A549 (cell line): ENCODE measurements around the gene WFDC1. TPM values are rescaled to one million over a fixed set of nuclear protein-coding genes. Genes with fewer than 3 reads are reported as not detected.

Experiments used
- ATAC-seq, 2 experiments: fragments of 200-7000 bp in 1 of 2; fragments of >200 bp in 1 of 2; cut with Nextera tagmentation in 1 of 2; cut with Tn5 transposase in 1 of 2; 3 replicates each; pipeline versions ENCODE4 v1.8.0 to v1.9.1; 2018 to 2020; ENCODE audit warnings: mild to moderate bottlenecking in 1 of 2, moderate library complexity in 1 of 2
- CTCF ChIA-PET: fragments of 300-600 bp; sonication (Branson Sonifier 250); formaldehyde crosslinking; extraction: SDS; loops from one replicate; lab custom pipeline; 2021; ENCODE audit warnings: antibody characterized with exemption, inconsistent platforms; lab: Yijun Ruan, JAX
- POLR2A ChIA-PET: fragments of 350-600 bp; formaldehyde crosslinking; extraction: SDS; loops from one replicate; lab custom pipeline; 2021; ENCODE audit warnings: antibody characterized with exemption, inconsistent platforms; lab: Yijun Ruan, JAX
- DNase-seq, 2 experiments: peaks; one replicate each; pipeline versions ENCODE4 v3.0.0 to v3.0.0-alpha.2; 2011 to 2016; ENCODE audit warnings: low read depth in 1 of 2, low spot score in 1 of 2
- FAIRE-seq: peaks from 2 replicates; lab custom pipeline; 2011; peaks lifted over from hg19 to GRCh38; lab: Jason Lieb, UNC
- H3K27ac ChIP-seq, 2 experiments: fragments of >200 bp; sonication (Bioruptor Twin); formaldehyde crosslinking; 3 replicates each; pipeline ENCODE4 v1.5.1; 2016 to 2017
- H3K4me1 ChIP-seq: fragments of >200 bp; sonication (Bioruptor Twin); formaldehyde crosslinking; 3 replicates; pipeline ENCODE4 v1.6.1; 2016
- H3K4me2 ChIP-seq: fragments of >200 bp; sonication (Bioruptor Twin); formaldehyde crosslinking; 3 replicates; pipeline ENCODE4 v1.6.1; 2016
- H3K4me3 ChIP-seq: fragments of >200 bp; sonication (Bioruptor Twin); formaldehyde crosslinking; 3 replicates; pipeline ENCODE4 v1.5.1; 2016
- H3K9me3 ChIP-seq: fragments of >200 bp; sonication (Bioruptor Twin); formaldehyde crosslinking; 3 replicates; pipeline ENCODE4 v1.6.1; 2016
- CEBPB ChIP-seq, 2 experiments: fragments of >200 bp in 1 of 2; sonication (Bioruptor Twin) in 1 of 2; formaldehyde crosslinking in 1 of 2; IDR thresholded peaks; 2 replicates each; pipeline ENCODE4 v1.6.1; 2012 to 2016
- CHD2 ChIP-seq: fragments of 150-350 bp; IDR thresholded peaks from 2 replicates; pipeline ENCODE4 v1.6.1; 2014; ENCODE audit warnings: low read length; ENCODE audit not compliant: partially characterized antibody
- CHD4 ChIP-seq: fragments of 200-600 bp; sonication (generic); IDR thresholded peaks from 2 replicates; pipeline ENCODE4 v1.6.1; 2016; ENCODE audit warnings: antibody characterized with exemption, mild to moderate bottlenecking, borderline replicate concordance
- EHMT2 ChIP-seq: fragments of 200-600 bp; sonication (generic); IDR thresholded peaks from 2 replicates; pipeline ENCODE4 v1.6.1; 2016; ENCODE audit warnings: antibody characterized with exemption, low read depth, mild to moderate bottlenecking, moderate library complexity
- FOSB ChIP-seq: fragments of 250-450 bp; sonication (Bioruptor Pico); IDR thresholded peaks from 2 replicates; pipeline ENCODE4 v1.5.0; 2020; ENCODE audit warnings: mild to moderate bottlenecking, moderate library complexity
- FOSL2 ChIP-seq, 2 experiments: fragments of 450-650 bp in 1 of 2; fragments of >200 bp in 1 of 2; sonication (Bioruptor Twin) in 1 of 2; formaldehyde crosslinking; IDR thresholded peaks; 2 replicates each; pipeline versions ENCODE4 v1.5.0 to v1.6.1; 2016 to 2020; ENCODE audit warnings: mild to moderate bottlenecking in 1 of 2, moderate library complexity in 1 of 2
- FOXS1 ChIP-seq: fragments of 250-450 bp; sonication (Bioruptor Pico); IDR thresholded peaks from 2 replicates; pipeline ENCODE4 v1.5.0; 2020; ENCODE audit warnings: mild to moderate bottlenecking, moderate library complexity
- GATA3 ChIP-seq: IDR thresholded peaks from 2 replicates; pipeline ENCODE4 v1.6.1; 2012; ENCODE audit warnings: borderline replicate concordance
- HOXB13 ChIP-seq: fragments of 250-450 bp; sonication (Bioruptor Pico); IDR thresholded peaks from 2 replicates; pipeline ENCODE4 v1.5.0; 2020; ENCODE audit warnings: low read depth, mild to moderate bottlenecking, moderate library complexity
- JUNB ChIP-seq: fragments of >200 bp; sonication (Bioruptor Twin); formaldehyde crosslinking; IDR thresholded peaks from 2 replicates; pipeline ENCODE4 v1.6.1; 2016
- MYC ChIP-seq: IDR thresholded peaks from 2 replicates; pipeline ENCODE4 v1.6.1; 2012; ENCODE audit warnings: mild to moderate bottlenecking, inconsistent platforms, low read length, improper control_type of control experiment, borderline replicate concordance
- NR3C1 ChIP-seq: fragments of >200 bp; sonication (Bioruptor Twin); formaldehyde crosslinking; IDR thresholded peaks from 3 replicates; pipeline ENCODE4 v1.6.1; 2017
- PHF8 ChIP-seq: fragments of 200-600 bp; sonication (generic); IDR thresholded peaks from 2 replicates; pipeline ENCODE4 v1.6.1; 2016; ENCODE audit warnings: low read depth, mild to moderate bottlenecking, antibody characterized with exemption, moderate library complexity, borderline replicate concordance
- POLR2A ChIP-seq: IDR thresholded peaks from 2 replicates; pipeline ENCODE4 v1.6.1; 2012; ENCODE audit warnings: mild to moderate bottlenecking, low read length
- RAD21 ChIP-seq, 2 experiments: fragments of >200 bp in 1 of 2; sonication (Bioruptor Twin) in 1 of 2; formaldehyde crosslinking in 1 of 2; IDR thresholded peaks in 1 of 2; conservative IDR thresholded peaks in 1 of 2; 2 replicates in 1 of 2; 3 replicates in 1 of 2; pipeline ENCODE4 v1.6.1; 2012 to 2018; ENCODE audit warnings: inconsistent platforms in 1 of 2
- SMC3 ChIP-seq: fragments of >200 bp; sonication (Bioruptor Twin); formaldehyde crosslinking; IDR thresholded peaks from 3 replicates; pipeline ENCODE4 v1.6.1; 2018; ENCODE audit warnings: inconsistent platforms
- TFCP2L1 ChIP-seq: fragments of 250-450 bp; sonication (Bioruptor Pico); IDR thresholded peaks from 2 replicates; pipeline ENCODE4 v1.5.0; 2021; ENCODE audit warnings: mild to moderate bottlenecking
- ZC3H11A ChIP-seq: fragments of 450-650 bp; IDR thresholded peaks from 2 replicates; pipeline ENCODE4 v1.6.1; 2014; ENCODE audit warnings: antibody characterized with exemption, mild to moderate bottlenecking
- ZFP36 ChIP-seq: fragments of 450-650 bp; IDR thresholded peaks from 2 replicates; pipeline ENCODE4 v1.6.1; 2014; ENCODE audit warnings: borderline replicate concordance; ENCODE audit not compliant: partially characterized antibody
- ZNF302 ChIP-seq: fragments of 250-450 bp; sonication (Bioruptor Pico); IDR thresholded peaks from 2 replicates; pipeline ENCODE4 v1.9.0; 2021; ENCODE audit warnings: inconsistent platforms, mild to moderate bottlenecking, moderate library complexity
- WGBS: methylation state at CpG from one replicate; pipeline ENCODE4 v1.1.6; 2017; ENCODE audit errors: missing lambda C conversion rate; 5-methylcytosine and 5-hydroxymethylcytosine counted together
- polyA plus RNA-seq, 4 experiments: library from polyadenylated mRNA; depleted of rRNA in 3 of 4; stranded (reverse); fragments of >200 nt; fragmentation: RNase III in 1 of 4; extraction: RNeasy Plus Mini Kit Qiagen cat#74134 plus additional on column Dnase treatment in 1 of 4; gene quantifications; 2 replicates in 3 of 4; 3 replicates in 1 of 4; pipeline ENCODE4 v1.2.3, GENCODE V29; 2011 to 2017
- TF ChIP-seq, protein P1 (sequence below): fragments of 250-450 bp; sonication (Bioruptor Pico); IDR thresholded peaks from 2 replicates; pipeline ENCODE4 v1.5.0; 2021; ENCODE audit warnings: mild to moderate bottlenecking, moderate library complexity, borderline replicate concordance
- TF ChIP-seq, protein P2 (sequence below): IDR thresholded peaks from 2 replicates; pipeline ENCODE4 v1.6.1; 2012
- TF ChIP-seq, protein P3 (sequence below): fragments of >200 bp; sonication (Bioruptor Twin); formaldehyde crosslinking; IDR thresholded peaks from 3 replicates; pipeline ENCODE4 v1.6.1; 2016
- TF ChIP-seq, protein P4 (sequence below): fragments of >200 bp; sonication (Bioruptor Twin); formaldehyde crosslinking; IDR thresholded peaks from 2 replicates; pipeline ENCODE4 v1.6.1; 2016
- TF ChIP-seq, protein P5 (sequence below): fragments of >200 bp; sonication (Bioruptor Twin); formaldehyde crosslinking; IDR thresholded peaks from 3 replicates; pipeline ENCODE4 v1.5.1; 2016
- TF ChIP-seq, protein P6 (sequence below): fragments of 200-600 bp; sonication (generic); IDR thresholded peaks from 2 replicates; pipeline ENCODE4 v1.6.1; 2016; ENCODE audit warnings: antibody characterized with exemption, mild to moderate bottlenecking, moderate library complexity

WFDC1 gene
- polyA plus RNA-seq, 2 of the 4 experiments (the other 2 are of a cell fraction): not detected

DNA sequence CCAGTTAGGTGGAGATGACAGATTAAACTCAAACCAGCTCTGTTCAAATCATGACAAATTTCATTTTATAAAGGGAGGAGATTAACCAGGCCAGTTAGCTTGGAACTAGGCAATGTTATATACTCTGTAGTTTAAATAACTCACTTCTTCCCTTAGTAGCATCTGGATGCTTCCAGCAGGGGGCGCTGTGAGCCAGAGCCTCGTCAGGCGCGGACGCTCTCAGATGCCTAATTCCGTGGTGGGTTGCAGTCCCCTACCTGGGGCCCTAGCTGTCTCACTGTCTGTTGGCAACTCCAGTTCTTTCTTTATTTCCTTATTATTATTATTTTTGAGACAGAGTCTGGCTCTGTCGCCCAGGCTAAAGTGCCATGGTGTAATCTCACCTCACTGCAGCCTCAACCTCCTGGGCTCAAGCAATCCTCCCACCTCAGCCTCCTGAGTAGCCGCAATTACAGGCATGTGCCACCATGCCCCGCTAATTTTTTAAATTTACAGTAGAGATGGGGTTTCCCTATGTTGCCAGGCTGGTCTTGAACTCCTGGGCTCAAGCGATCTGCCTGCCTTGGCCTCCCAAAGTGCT lies 17.3 kb upstream of the WFDC1 start:
- Histone ChIP-seq H3K4me3 (no peak overlapping the region), H3K27ac (0 out of 6 replicates have a peak overlapping the region, but pooled peaks of 1 of the 2 experiments have one; percentile 31), H3K4me2 (0 out of 3 replicates have a peak overlapping the region, but pooled peaks have one; percentile 20), H3K9me3 (no peaks in the 10 kb centered on the region), H3K4me1 (0 out of 3 replicates have a peak, but pooled peaks cover 7% of the 10 kb centered on the region)
- TF ChIP-seq ZC3H11A (no peak), FOSB (CRISPR knock-in tag) (no peak), ZNF302 (no peak), CHD2 (no peak), TFCP2L1 (CRISPR knock-in tag) (no peak), JUNB (no peak), NR3C1 (no peak), FOXS1 (CRISPR knock-in tag) (no peak), MYC (no peak), EHMT2 (no peak), GATA3 (no peak), PHF8 (no peak), RAD21 (conservative IDR thresholded peaks at IDR 0.05 in 1 of 2, IDR thresholded peaks at IDR 0.05 in 1 of 2) (peak; percentile 86 to 92), HOXB13 (no peak), CHD4 (no peak), ZFP36 (no peak), CEBPB (IDR thresholded peaks at IDR 0.05) (no peak), POLR2A (no peak), FOSL2 (IDR thresholded peaks at IDR 0.05) (no peak), FOSL2 (CRISPR knock-in tag; IDR thresholded peaks at IDR 0.05) (no peak), SMC3 (peak; percentile 95)
- TF ChIP-seq, protein P1, sequence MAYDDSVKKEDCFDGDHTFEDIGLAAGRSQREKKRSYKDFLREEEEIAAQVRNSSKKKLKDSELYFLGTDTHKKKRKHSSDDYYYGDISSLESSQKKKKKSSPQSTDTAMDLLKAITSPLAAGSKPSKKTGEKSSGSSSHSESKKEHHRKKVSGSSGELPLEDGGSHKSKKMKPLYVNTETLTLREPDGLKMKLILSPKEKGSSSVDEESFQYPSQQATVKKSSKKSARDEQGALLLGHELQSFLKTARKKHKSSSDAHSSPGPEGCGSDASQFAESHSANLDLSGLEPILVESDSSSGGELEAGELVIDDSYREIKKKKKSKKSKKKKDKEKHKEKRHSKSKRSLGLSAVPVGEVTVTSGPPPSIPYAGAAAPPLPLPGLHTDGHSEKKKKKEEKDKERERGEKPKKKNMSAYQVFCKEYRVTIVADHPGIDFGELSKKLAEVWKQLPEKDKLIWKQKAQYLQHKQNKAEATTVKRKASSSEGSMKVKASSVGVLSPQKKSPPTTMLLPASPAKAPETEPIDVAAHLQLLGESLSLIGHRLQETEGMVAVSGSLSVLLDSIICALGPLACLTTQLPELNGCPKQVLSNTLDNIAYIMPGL (CRISPR knock-in tag): no peak
- TF ChIP-seq, protein P2, sequence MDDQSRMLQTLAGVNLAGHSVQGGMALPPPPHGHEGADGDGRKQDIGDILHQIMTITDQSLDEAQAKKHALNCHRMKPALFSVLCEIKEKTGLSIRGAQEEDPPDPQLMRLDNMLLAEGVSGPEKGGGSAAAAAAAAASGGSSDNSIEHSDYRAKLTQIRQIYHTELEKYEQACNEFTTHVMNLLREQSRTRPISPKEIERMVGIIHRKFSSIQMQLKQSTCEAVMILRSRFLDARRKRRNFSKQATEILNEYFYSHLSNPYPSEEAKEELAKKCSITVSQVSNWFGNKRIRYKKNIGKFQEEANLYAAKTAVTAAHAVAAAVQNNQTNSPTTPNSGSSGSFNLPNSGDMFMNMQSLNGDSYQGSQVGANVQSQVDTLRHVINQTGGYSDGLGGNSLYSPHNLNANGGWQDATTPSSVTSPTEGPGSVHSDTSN: no peak
- TF ChIP-seq, protein P3, sequence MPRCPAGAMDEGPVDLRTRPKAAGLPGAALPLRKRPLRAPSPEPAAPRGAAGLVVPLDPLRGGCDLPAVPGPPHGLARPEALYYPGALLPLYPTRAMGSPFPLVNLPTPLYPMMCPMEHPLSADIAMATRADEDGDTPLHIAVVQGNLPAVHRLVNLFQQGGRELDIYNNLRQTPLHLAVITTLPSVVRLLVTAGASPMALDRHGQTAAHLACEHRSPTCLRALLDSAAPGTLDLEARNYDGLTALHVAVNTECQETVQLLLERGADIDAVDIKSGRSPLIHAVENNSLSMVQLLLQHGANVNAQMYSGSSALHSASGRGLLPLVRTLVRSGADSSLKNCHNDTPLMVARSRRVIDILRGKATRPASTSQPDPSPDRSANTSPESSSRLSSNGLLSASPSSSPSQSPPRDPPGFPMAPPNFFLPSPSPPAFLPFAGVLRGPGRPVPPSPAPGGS: no peak
- TF ChIP-seq, protein P4, sequence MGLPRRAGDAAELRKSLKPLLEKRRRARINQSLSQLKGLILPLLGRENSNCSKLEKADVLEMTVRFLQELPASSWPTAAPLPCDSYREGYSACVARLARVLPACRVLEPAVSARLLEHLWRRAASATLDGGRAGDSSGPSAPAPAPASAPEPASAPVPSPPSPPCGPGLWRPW: no peak
- TF ChIP-seq, protein P5, sequence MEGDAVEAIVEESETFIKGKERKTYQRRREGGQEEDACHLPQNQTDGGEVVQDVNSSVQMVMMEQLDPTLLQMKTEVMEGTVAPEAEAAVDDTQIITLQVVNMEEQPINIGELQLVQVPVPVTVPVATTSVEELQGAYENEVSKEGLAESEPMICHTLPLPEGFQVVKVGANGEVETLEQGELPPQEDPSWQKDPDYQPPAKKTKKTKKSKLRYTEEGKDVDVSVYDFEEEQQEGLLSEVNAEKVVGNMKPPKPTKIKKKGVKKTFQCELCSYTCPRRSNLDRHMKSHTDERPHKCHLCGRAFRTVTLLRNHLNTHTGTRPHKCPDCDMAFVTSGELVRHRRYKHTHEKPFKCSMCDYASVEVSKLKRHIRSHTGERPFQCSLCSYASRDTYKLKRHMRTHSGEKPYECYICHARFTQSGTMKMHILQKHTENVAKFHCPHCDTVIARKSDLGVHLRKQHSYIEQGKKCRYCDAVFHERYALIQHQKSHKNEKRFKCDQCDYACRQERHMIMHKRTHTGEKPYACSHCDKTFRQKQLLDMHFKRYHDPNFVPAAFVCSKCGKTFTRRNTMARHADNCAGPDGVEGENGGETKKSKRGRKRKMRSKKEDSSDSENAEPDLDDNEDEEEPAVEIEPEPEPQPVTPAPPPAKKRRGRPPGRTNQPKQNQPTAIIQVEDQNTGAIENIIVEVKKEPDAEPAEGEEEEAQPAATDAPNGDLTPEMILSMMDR: peak; percentile 94
- TF ChIP-seq, protein P6, sequence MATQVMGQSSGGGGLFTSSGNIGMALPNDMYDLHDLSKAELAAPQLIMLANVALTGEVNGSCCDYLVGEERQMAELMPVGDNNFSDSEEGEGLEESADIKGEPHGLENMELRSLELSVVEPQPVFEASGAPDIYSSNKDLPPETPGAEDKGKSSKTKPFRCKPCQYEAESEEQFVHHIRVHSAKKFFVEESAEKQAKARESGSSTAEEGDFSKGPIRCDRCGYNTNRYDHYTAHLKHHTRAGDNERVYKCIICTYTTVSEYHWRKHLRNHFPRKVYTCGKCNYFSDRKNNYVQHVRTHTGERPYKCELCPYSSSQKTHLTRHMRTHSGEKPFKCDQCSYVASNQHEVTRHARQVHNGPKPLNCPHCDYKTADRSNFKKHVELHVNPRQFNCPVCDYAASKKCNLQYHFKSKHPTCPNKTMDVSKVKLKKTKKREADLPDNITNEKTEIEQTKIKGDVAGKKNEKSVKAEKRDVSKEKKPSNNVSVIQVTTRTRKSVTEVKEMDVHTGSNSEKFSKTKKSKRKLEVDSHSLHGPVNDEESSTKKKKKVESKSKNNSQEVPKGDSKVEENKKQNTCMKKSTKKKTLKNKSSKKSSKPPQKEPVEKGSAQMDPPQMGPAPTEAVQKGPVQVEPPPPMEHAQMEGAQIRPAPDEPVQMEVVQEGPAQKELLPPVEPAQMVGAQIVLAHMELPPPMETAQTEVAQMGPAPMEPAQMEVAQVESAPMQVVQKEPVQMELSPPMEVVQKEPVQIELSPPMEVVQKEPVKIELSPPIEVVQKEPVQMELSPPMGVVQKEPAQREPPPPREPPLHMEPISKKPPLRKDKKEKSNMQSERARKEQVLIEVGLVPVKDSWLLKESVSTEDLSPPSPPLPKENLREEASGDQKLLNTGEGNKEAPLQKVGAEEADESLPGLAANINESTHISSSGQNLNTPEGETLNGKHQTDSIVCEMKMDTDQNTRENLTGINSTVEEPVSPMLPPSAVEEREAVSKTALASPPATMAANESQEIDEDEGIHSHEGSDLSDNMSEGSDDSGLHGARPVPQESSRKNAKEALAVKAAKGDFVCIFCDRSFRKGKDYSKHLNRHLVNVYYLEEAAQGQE: no peak
- ATAC-seq: peak; percentile 78 to 93; a peak in 5 of 6 replicates
- POLR2A ChIA-PET: interaction anchor here (0.6 to 0.7 kb wide), 2 partner anchors 19 to 70 kb away, joined by 4 read pairs; no protein-coding TSS in a partner anchor
- WGBS: 22% methylated on average over 10 of the region's 10 CpGs
- CTCF ChIA-PET: interaction anchor here (0.6 to 17.8 kb wide), 58 partner anchors 12 to 675 kb away, joined by 3 to 245 read pairs (median 4); partner anchors contain the start of genes ADAD2, KCNG4, MEAK7 and TAF1C
- no peak for FAIRE-seq
- peak; percentile 31 to 59 for DNase-seq
